ENCODE data around the gene TP53TG3B. TPM values are rescaled to one million over a fixed set of nuclear protein-coding genes. Genes with fewer than 3 reads are reported as not detected.

Gene TP53TG3B, protein sequence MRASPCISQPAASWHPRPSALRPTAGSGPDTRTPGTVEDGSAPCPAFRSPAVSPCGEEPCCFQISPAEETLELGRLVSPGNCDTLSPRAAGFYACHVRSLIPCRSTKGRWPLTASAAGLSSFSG
- total RNA-seq, result not detected in 2 replicates

DNA sequence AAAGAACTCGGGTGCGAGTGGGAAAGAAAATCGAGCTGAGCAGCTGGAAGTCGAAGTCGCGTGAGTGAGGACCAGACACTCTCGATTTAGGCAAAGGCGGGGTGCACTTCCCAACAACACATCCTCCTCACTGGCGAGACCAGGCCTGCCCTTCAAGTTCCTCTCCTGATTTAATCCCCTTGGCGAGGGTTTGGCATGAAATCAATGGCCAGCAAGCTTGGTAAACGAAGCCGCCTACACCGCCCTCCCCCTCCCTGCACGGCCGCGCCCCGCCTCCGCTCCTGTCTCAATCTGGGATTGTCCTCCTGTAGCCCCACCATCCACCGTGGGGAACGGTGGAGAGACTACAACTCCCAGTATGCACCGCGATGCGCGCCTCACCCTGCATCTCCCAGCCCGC is at the start of gene TP53TG3B:
Gene TP53TG3B, plus strand, starts transcription at position 301 of the 400 bp plus-strand sequence. Its CDS starts 68 bp downstream, at position 369.

Other genes with a start within 250 kb of the TP53TG3B start
- not detected in 2 replicates for gene TP53TG3C, start 166.6 kb upstream of the TP53TG3B start, total RNA-seq
- gene TP53TG3E, start 56.5 kb upstream of the TP53TG3B start, total RNA-seq, result not detected in 2 replicates
- gene TP53TG3F, start 98.8 kb downstream of the TP53TG3B start, total RNA-seq, result not detected in 2 replicates

All from smooth muscle cell of the umbilical artery (primary cell).